ENCODE measurements around the gene FLII. TPM values are rescaled to one million over a fixed set of nuclear protein-coding genes. Genes with fewer than 3 reads are reported as not detected.

FLII gene
- total and polyA plus RNA-seq, 2 of the 8 experiments (the other 6 are each of a cell fraction or from before 2014, with no cell fraction given) = 300 to 549 TPM

DNA sequence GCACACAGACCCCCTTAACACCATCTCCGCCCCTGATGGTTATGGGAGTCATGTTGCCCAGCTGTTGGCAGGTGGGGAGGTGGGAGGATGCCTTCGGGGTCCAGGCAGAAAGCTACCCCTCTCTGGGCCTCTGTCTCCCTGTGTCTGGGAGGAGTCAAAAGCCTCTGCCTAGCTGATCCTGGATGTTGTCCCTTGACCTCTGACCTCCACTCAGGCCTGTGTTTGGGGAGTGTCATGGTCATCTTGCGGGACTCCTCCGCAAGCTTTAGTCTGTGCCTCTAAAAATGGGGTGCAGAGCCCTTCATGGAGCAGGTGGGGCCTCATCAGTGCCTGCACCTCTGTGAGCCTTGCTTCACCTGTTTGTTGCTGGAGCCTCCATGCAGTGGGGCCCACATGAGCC is 29.3 kb downstream of the FLII start:
- Histone ChIP-seq H3K9me3 (ENCODE audit: insufficient read depth in 2 of 2, low read depth in 1 of 2, low read length in 1 of 2) (no peaks in the 10 kb centered on the region), H3K79me1 (ENCODE audit: low read depth, low read length) (peaks cover 50% of the 10 kb centered on the region), H3K18ac (ENCODE audit: extremely low read depth, low read length) (no peak overlapping the region), H3K4me1 (replicated peaks in 1 of 4; ENCODE audit: control insufficient read depth in 3 of 4, insufficient read depth in 4 of 4, low read length in 3 of 4) (peaks cover 0 to 14% (median 9%) of the 10 kb centered on the region in 4 experiments; a peak in 6 of 7 replicates), H2AFZ (ENCODE audit: low read length) (no peak overlapping the region), H3K27ac (ENCODE audit: low read depth, low read length) (no peak overlapping the region), H3K27me3 (replicated peaks in 1 of 4; ENCODE audit: control insufficient read depth in 3 of 4, extremely low read depth in 1 of 4, insufficient read depth in 3 of 4, low read length in 3 of 4) (no peaks in the 10 kb centered on the region), H3K9ac (replicated peaks in 1 of 4; ENCODE audit: extremely low read depth in 1 of 4, low read depth in 3 of 4, low read length in 3 of 4) (no peak overlapping the region), H2BK20ac (ENCODE audit: low read length) (no peak overlapping the region), H3K14ac (ENCODE audit: insufficient read length) (no peak overlapping the region), H4K20me1 (replicated peaks in 1 of 2; ENCODE audit: control insufficient read depth in 1 of 2, insufficient read depth in 2 of 2, low read length in 2 of 2) (peaks cover 17 to 31% of the 10 kb centered on the region in 2 experiments), H2AK5ac (ENCODE audit: low read depth, low read length) (no peak overlapping the region), H3K79me2 (ENCODE audit: control insufficient read depth in 1 of 2, insufficient read depth in 2 of 2, low read length in 2 of 2) (peaks cover 8 to 67% of the 10 kb centered on the region in 2 experiments), H4K91ac (replicated peaks; ENCODE audit: insufficient read length, low read length) (no peak overlapping the region), H3K56ac (replicated peaks; ENCODE audit: insufficient read length, low read depth, low read length) (no peak overlapping the region), H2BK120ac (replicated peaks; ENCODE audit: low read depth, low read length) (no peak overlapping the region), H3K4me3 (ENCODE audit: extremely low read depth in 1 of 4, insufficient read depth in 2 of 4, low read depth in 3 of 4, low read length in 4 of 4) (no peak overlapping the region), H2BK5ac (ENCODE audit: low read depth, low read length) (no peak overlapping the region), H3K36me3 (ENCODE audit: control insufficient read depth in 2 of 4, insufficient read depth in 4 of 4, low read length in 3 of 4) (peaks cover 7 to 18% (median 9%) of the 10 kb centered on the region in 4 experiments; a peak in 5 of 8 replicates), H3K4ac (replicated peaks; ENCODE audit: insufficient read length, low read depth, low read length) (no peak overlapping the region), H2BK12ac (ENCODE audit: low read depth, low read length) (no peak overlapping the region), H4K5ac (ENCODE audit: insufficient read length, low read depth, low read length) (no peak overlapping the region), H3K23ac (ENCODE audit: insufficient read length) (no peak overlapping the region), H3K23me2 (ENCODE audit: low read depth, low read length) (peaks cover 11% of the 10 kb centered on the region), H2BK15ac (ENCODE audit: low read length) (no peak overlapping the region), H3K4me2 (ENCODE audit: insufficient read depth in 1 of 2, low read depth in 2 of 2, low read length in 2 of 2) (no peak overlapping the region), H4K8ac (ENCODE audit: extremely low read depth, insufficient read depth, low read length) (no peak overlapping the region)
- CTCF ChIA-PET (ENCODE audit: partially characterized antibody) = interaction anchor here (0.5 to 8.4 kb wide), 8 partner anchors 13 to 780 kb away, joined by 3 to 76 read pairs (median 4); no protein-coding TSS in a partner anchor
- no peak for DNase-seq (ENCODE audit: low read depth in 1 of 2, low spot score in 2 of 2)
- no peak for FAIRE-seq
- POLR2A ChIA-PET (ENCODE audit: partially characterized antibody) = interaction anchor here (1.3 to 3.6 kb wide), 4 partner anchors 12 to 46 kb away, joined by 4 to 14 read pairs (median 11); partner anchors contain the start of genes ALKBH5, FLII and MIEF2
- 92% methylated on average over 4 of the region's 4 CpGs; no CpG with 5 or more reads in 1 of the 2 experiments for WGBS, 2 experiments (ENCODE audit: extremely low coverage in 1 of 2, insufficient coverage in 1 of 2, insufficient read length in 1 of 2, insufficient replicate concordance in 2 of 2, low coverage in 1 of 2, low lambda C conversion rate in 2 of 2, missing lambda C conversion rate in 1 of 2)
- TF ChIP-seq KDM4A (IDR thresholded peaks at IDR 0.05; ENCODE audit: low read depth, low read length, severe bottlenecking) = no peak
- TF ChIP-seq SIX5 (IDR thresholded peaks at IDR 0.05; ENCODE audit: low read depth, low read length) = no peak
- TF ChIP-seq JUN (IDR thresholded peaks at IDR 0.05; ENCODE audit: low read depth, low read length) = no peak
- TF ChIP-seq, protein P1, sequence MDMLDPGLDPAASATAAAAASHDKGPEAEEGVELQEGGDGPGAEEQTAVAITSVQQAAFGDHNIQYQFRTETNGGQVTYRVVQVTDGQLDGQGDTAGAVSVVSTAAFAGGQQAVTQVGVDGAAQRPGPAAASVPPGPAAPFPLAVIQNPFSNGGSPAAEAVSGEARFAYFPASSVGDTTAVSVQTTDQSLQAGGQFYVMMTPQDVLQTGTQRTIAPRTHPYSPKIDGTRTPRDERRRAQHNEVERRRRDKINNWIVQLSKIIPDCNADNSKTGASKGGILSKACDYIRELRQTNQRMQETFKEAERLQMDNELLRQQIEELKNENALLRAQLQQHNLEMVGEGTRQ (IDR thresholded peaks at IDR 0.05; ENCODE audit: low read length) = no peak
